SK-N-SH (cell line): ENCODE measurements around the gene BBIP1. TPM values are rescaled to one million over a fixed set of nuclear protein-coding genes. Genes with fewer than 3 reads are reported as not detected.
"Not testable (repeated sequence)": the region's sequence is repeated elsewhere in the genome, so short reads cannot be mapped to it uniquely, and the experiment has no call there.

Experiments
- CTCF ChIA-PET: fragments of 300-600, 350-600 bp; formaldehyde crosslinking; extraction: SDS; loops from one replicate; lab custom pipeline; 2021; lab: Yijun Ruan, JAX
- POLR2A ChIA-PET: fragments of 350-600 bp; sonication (Branson Sonifier 250); formaldehyde crosslinking; extraction: SDS; loops from one replicate; lab custom pipeline; 2020; ENCODE audit warnings: antibody characterized with exemption, inconsistent platforms; lab: Yijun Ruan, JAX
- DNase-seq: peaks from one replicate; pipeline ENCODE4 v3.0.0; 2012
- H2AFZ ChIP-seq: fragments of 200-600 bp; sonication (generic); 2 replicates; pipeline ENCODE4 v1.8.1; 2016; ENCODE audit warnings: antibody characterized with exemption, mild to moderate bottlenecking, low read depth
- H3F3A ChIP-seq: fragments of 200-600 bp; sonication (generic); replicated peaks from 2 replicates; pipeline ENCODE3; 2016; ENCODE audit warnings: antibody characterized with exemption, mild to moderate bottlenecking; ENCODE audit not compliant: insufficient read depth
- H3K27ac ChIP-seq, 2 experiments: fragments of 200-500 bp in 1 of 2; fragments of 200-600 bp in 1 of 2; sonication (Bioruptor generic) in 1 of 2; sonication (generic), shearing (Covaris generic) in 1 of 2; 2 replicates each; pipeline versions ENCODE4 v1.5.1 to v1.6.1; 2014 to 2016; ENCODE audit warnings: low read depth in 2 of 2, inconsistent platforms in 1 of 2, low read length in 1 of 2, mild to moderate bottlenecking in 1 of 2, mixed read lengths in 1 of 2
- H3K27me3 ChIP-seq: fragments of 200-600 bp; sonication (generic), shearing (Covaris generic); 2 replicates; pipeline ENCODE4 v1.6.1; 2016; ENCODE audit warnings: mixed run types; ENCODE audit not compliant: insufficient read depth
- H3K36me3 ChIP-seq, 2 experiments: fragments of 200-500 bp in 1 of 2; fragments of 200-600 bp in 1 of 2; sonication (Bioruptor generic) in 1 of 2; sonication (generic) in 1 of 2; replicated peaks in 1 of 2; 2 replicates each; pipeline versions ENCODE3 to v1.5.1; 2014 to 2016; ENCODE audit warnings: low read length in 1 of 2, mild to moderate bottlenecking in 1 of 2; ENCODE audit not compliant: insufficient read depth in 2 of 2, control insufficient read depth in 1 of 2
- H3K4me1 ChIP-seq, 2 experiments: fragments of 200-500 bp in 1 of 2; fragments of 200-600 bp in 1 of 2; sonication (Bioruptor generic) in 1 of 2; sonication (generic), shearing (Covaris generic) in 1 of 2; 2 replicates each; pipeline versions ENCODE4 v1.5.1 to v1.6.1; 2014 to 2016; ENCODE audit warnings: low read depth in 1 of 2, low read length in 1 of 2, mixed run types in 1 of 2; ENCODE audit not compliant: insufficient read depth in 2 of 2, control insufficient read depth in 1 of 2
- H3K4me2 ChIP-seq: fragments of 200-600 bp; sonication (generic), shearing (Covaris generic); 2 replicates; pipeline ENCODE4 v1.6.1; 2017; ENCODE audit warnings: mixed run types
- H3K4me3 ChIP-seq, 2 experiments: fragments of 200-500 bp in 1 of 2; fragments of 200-600 bp in 1 of 2; sonication (Bioruptor generic) in 1 of 2; sonication (generic), shearing (Covaris generic) in 1 of 2; 2 replicates each; pipeline versions ENCODE4 v1.5.1 to v1.8.1; 2014 to 2016; ENCODE audit warnings: low read depth in 2 of 2, inconsistent platforms in 1 of 2, low read length in 1 of 2, mild to moderate bottlenecking in 1 of 2, mixed read lengths in 1 of 2, moderate library complexity in 1 of 2
- H3K79me2 ChIP-seq: fragments of 200-600 bp; sonication (generic); 2 replicates; pipeline ENCODE4 v1.8.1; 2017; ENCODE audit warnings: mild to moderate bottlenecking; ENCODE audit not compliant: insufficient read depth
- H3K9ac ChIP-seq: fragments of 200-600 bp; sonication (generic); 2 replicates; pipeline ENCODE4 v1.6.1; 2017; ENCODE audit warnings: mixed run types
- H3K9me2 ChIP-seq: fragments of 200-600 bp; sonication (generic); 2 replicates; pipeline ENCODE4 v1.6.1; 2017; ENCODE audit warnings: mixed run types
- H3K9me3 ChIP-seq: fragments of 200-600 bp; sonication (generic); 2 replicates; pipeline ENCODE4 v1.6.1; 2017; ENCODE audit warnings: mixed run types, mild to moderate bottlenecking, moderate library complexity
- H4K20me1 ChIP-seq: fragments of 200-600 bp; sonication (generic); 2 replicates; pipeline ENCODE4 v1.6.1; 2017; ENCODE audit warnings: mild to moderate bottlenecking, mixed run types; ENCODE audit not compliant: insufficient read depth
- CHD2 ChIP-seq: fragments of 150-350 bp; IDR thresholded peaks from 2 replicates; pipeline ENCODE4 v1.6.1; 2018; ENCODE audit warnings: low read length; ENCODE audit not compliant: partially characterized antibody
- EP300 ChIP-seq, 2 experiments: IDR thresholded peaks; 2 replicates each; pipeline versions ENCODE4 v1.4.0 to v1.6.1; 2012; ENCODE audit warnings: borderline replicate concordance in 1 of 2, low read depth in 1 of 2, low read length in 1 of 2
- FOXJ3 ChIP-seq: sonication (generic); formaldehyde crosslinking; IDR thresholded peaks from 2 replicates; pipeline ENCODE4 v1.5.1; 2020; ENCODE audit warnings: mild to moderate bottlenecking, missing genetic modification reagents
- GATA2 ChIP-seq: sonication (generic); formaldehyde crosslinking; IDR thresholded peaks from 2 replicates; pipeline ENCODE4 v1.5.0; 2020; ENCODE audit warnings: mild to moderate bottlenecking, missing genetic modification reagents
- PBX3 ChIP-seq: IDR thresholded peaks from 2 replicates; pipeline ENCODE4; 2012
- WGBS: methylation state at CpG from one replicate; pipeline ENCODE4 v1.1.6; 2017; ENCODE audit warnings: low lambda C conversion rate; 5-methylcytosine and 5-hydroxymethylcytosine counted together
- polyA plus RNA-seq, 3 experiments: library from polyadenylated mRNA; depleted of rRNA; stranded (reverse); fragments of >200 nt; gene quantifications; 2 replicates each; pipeline ENCODE4 v1.2.3, GENCODE V29; 2012

The BBIP1 gene
- polyA plus RNA-seq, 1 of the 3 experiments (the other 2 are of a cell fraction) = 16.2 TPM

GRCh38 chr10:110867011-110867806 lies 51.8 kb downstream of the BBIP1 start:
- H2AFZ ChIP-seq, H3K4me2 ChIP-seq: not testable (repeated sequence)

GRCh38 chr10:110865809-110866482 lies 53.0 kb downstream of the BBIP1 start:
- ChIA-PET CTCF (interaction anchor here (0.7 kb wide), 1 partner anchor 221 kb away, joined by 3 read pairs; no protein-coding TSS in a partner anchor), POLR2A (no interaction called here)
- Histone ChIP-seq H2AFZ (no peak overlapping the region), H3K4me1 (peaks cover 0 to 21% of the 10 kb centered on the region in 2 experiments; a peak in 2 of 4 replicates), H3K9me2 (no peaks in the 10 kb centered on the region), H3K4me2 (no peak overlapping the region), H3K9ac (no peak overlapping the region), H3K27ac (peak overlapping the region in 1 of 2 experiments; percentile 53; a peak in 2 of 4 replicates), H3K79me2 (no peaks in the 10 kb centered on the region), H3K9me3 (no peaks in the 10 kb centered on the region), H3K27me3 (no peaks in the 10 kb centered on the region), H3K36me3 (no peaks in the 10 kb centered on the region), H4K20me1 (no peaks in the 10 kb centered on the region), H3K4me3 (no peak overlapping the region), H3F3A (no peaks in the 10 kb centered on the region)
- no peak for DNase-seq
- WGBS = 67% methylated on average over 4 of the region's 4 CpGs
- TF ChIP-seq PBX3 (peak; percentile 36; the same call in 1 of the 2 replicates), FOXJ3 (no peak)

More at GRCh38 chr10:110867011-110867806, 51.8 kb downstream of the BBIP1 start:
- 86% methylated on average over 8 of the region's 8 CpGs for WGBS
- CTCF ChIA-PET = interaction anchor here (1.0 to 2.1 kb wide), 3 partner anchors 14 to 121 kb away, joined by 3 to 8 read pairs (median 3); no protein-coding TSS in a partner anchor
- H3F3A ChIP-seq, H3K4me3 ChIP-seq, H3K36me3 ChIP-seq, H3K79me2 ChIP-seq, H4K20me1 ChIP-seq, DNase-seq, H3K9ac ChIP-seq, H3K9me3 ChIP-seq, POLR2A ChIA-PET, H3K27me3 ChIP-seq, H3K9me2 ChIP-seq: not testable (repeated sequence)
- H3K27ac ChIP-seq = peak overlapping the region in 1 of 2 experiments; percentile 53; a peak in 2 of 4 replicates
- TF ChIP-seq GATA2 (CRISPR knock-in tag) = 0 out of 2 replicates have a peak, but pooled peaks have one; percentile 16
- peak; percentile 19 for TF ChIP-seq CHD2
- TF ChIP-seq EP300 (IDR thresholded peaks at IDR 0.05; ENCODE audit: borderline replicate concordance in 1 of 2, low read depth in 1 of 2, low read length in 1 of 2) = 0 out of 4 replicates have a peak, but pooled peaks of 1 of the 2 experiments have one; percentile 25
- peaks cover 0 to 25% of the 10 kb centered on the region in 2 experiments; a peak in 2 of 4 replicates for H3K4me1 ChIP-seq
